ENCODE data around the gene SRPRB.

SRPRB gene

DNA sequence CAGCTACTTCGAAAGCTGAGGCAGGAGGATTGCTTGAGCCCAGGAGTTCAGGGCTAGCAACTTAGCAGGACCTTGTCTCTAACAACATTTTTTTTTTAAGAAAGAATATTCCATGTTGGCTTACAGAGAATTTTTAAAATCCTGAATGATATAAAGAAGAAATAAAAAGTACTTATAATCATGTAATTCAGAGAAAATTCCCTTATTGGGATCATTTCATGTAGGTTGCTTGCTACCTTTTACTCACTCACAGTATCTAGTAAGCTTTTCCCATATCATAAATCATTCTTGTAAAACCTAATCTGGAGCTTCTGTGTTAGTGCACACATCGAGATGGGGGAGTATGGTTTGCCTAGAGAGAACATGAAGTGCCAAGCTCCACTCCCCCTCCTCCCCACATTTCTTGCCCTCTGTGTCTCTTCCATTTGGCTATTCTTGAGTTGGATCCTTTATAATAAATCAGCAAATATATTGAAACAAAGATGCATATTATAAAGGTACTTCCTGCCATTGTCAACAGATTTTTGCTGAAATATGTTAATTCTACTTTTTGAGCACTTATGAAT lies 45.8 kb upstream of the SRPRB start:
- no peak for DNase-seq (ENCODE audit: low read depth)
- no peak overlapping the region for H3K4me3 ChIP-seq (replicated peaks; ENCODE audit: low read depth, low read length)
- no peak for TF ChIP-seq CTCF (IDR thresholded peaks at IDR 0.05; ENCODE audit: low read length, missing control alignments)

GRCh38 chr3:133760916-133761315 lies 44.7 kb upstream of the SRPRB start:
- H3K4me3 ChIP-seq (replicated peaks; ENCODE audit: low read depth, low read length): no peak overlapping the region
- no peak for TF ChIP-seq CTCF (IDR thresholded peaks at IDR 0.05; ENCODE audit: low read length, missing control alignments)
- no peak for DNase-seq (ENCODE audit: low read depth)

GRCh38 chr3:133761605-133762484 lies 43.8 kb upstream of the SRPRB start:
- H3K4me3 ChIP-seq (replicated peaks; ENCODE audit: low read depth, low read length): no peak overlapping the region
- no peak for TF ChIP-seq CTCF (IDR thresholded peaks at IDR 0.05; ENCODE audit: low read length, missing control alignments)
- DNase-seq (ENCODE audit: low read depth): no peak

DNA sequence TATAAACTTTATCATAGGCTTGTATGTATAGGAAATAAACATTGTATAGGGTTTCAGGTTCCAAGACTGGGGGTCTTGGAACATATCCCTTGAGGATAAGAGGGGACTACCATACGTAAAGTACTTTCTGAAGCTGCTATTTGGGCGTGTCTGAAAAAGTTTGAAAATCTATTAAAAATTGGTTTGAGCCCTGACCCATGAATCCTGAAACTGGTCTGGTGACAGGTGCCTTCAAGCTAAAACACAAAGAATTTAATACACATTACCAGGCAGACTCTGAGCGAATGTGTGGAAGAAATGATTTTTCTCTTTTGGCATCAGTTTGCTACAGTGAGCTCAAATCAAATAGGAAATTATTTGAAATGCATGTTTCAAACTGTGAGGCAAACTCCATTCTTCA lies 43.1 kb upstream of the SRPRB start:
- no peak for DNase-seq (ENCODE audit: low read depth)
- no peak for TF ChIP-seq CTCF (IDR thresholded peaks at IDR 0.05; ENCODE audit: low read length, missing control alignments)
- no peak overlapping the region for H3K4me3 ChIP-seq (replicated peaks; ENCODE audit: low read depth, low read length)

DNA sequence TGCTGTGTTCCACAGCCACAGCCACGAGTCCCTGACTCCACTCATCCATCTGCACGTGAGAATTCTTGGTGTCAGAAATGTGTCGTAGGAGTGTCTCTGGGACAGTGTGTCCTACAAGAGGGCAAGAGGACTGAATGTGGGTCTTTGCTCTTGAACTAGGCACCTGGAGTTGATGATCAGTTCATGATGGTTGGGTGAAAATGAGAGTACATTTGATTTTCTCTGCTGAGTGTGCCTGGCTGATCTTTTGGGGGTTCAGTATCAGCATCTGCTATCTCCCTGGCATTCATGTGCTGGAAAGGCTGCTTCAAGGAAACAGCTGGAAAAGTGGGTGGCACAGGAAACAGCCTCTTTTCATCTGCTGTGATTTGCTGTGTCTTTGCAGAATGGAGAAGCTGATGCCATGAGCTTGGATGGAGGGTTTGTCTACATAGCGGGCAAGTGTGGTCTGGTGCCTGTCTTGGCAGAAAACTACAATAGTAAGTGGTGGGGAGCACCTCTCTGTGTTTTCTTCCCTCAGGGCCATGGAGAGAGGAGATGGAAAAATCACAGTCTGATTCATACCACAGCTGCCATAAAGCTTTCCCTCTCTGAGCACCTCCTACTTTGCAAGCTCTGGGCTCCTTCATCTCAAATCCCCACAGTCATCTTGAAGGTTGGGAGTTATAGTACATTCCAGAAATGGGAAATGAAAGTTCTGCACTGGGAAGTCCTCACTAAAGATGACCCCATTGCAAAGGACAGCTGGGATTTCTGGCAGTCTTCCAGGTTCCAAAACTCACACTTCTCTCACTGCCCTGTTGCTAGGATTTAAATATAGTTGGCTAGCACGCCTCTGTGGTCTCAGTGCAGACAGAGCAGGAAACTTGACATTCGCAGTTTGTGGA lies 41.6 kb upstream of the SRPRB start:
- H3K4me3 ChIP-seq (replicated peaks; ENCODE audit: low read depth, low read length): no peak overlapping the region
- TF ChIP-seq CTCF (IDR thresholded peaks at IDR 0.05; ENCODE audit: low read length, missing control alignments): no peak
- DNase-seq (ENCODE audit: low read depth): no peak

- no peak overlapping the region for H3K4me3 ChIP-seq (replicated peaks; ENCODE audit: low read depth, low read length)
- no peak for TF ChIP-seq CTCF (IDR thresholded peaks at IDR 0.05; ENCODE audit: low read length, missing control alignments)
- DNase-seq (ENCODE audit: low read depth): no peak
Measured at GRCh38 chr3:133765256-133765655, 40.4 kb upstream of the SRPRB start.

Data from fibroblast of pulmonary artery (primary cell).